GM21360 (cell line): ENCODE data around the gene TPCN1.

Experiments
- ATAC-seq: cut with Tn5 transposase; IDR thresholded peaks from one replicate; pipeline ENCODE4 v1.9.1; 2021; ENCODE audit warnings: mild to moderate bottlenecking, moderate library complexity; ENCODE audit not compliant: unreplicated experiment

TPCN1 gene

DNA sequence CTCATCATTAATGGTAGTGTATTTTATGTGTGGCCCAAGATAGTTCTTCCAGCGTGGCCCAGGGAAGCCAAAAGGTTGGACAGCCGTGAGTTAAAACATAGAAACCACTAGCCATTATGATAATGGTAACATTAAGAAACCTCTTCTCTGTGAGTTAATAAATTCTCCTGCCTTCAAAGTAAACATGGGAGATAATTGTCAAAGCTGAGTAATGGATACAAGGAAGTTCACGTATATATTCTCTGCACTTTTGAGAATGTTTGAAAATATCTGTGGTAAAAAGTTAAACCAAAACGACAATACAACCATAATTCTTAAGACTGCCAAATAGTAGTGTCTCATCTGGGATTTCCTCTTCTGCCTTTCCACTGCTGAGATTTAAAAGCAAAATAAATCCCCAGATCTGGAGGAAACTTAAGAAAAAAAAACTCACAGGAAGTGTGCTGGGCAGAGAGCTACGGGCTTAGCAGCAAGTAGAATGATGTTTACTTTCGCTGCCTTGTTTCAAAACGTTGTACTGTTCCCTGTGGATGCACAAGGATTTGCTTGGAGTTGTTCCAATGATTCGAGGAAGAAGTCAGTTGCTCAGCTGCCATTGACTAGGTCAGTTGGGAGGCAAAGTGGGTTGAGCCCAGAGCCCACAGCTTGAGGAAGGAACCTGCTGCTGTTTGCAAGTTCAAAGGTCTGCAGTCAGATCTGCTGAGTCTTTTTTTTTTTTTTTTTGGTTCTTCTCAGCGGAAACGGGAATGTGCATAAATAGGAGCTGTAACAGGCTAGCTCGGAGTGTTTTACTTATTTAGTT is 1.7 kb downstream of the TPCN1 start:
- no peak for ATAC-seq

DNA sequence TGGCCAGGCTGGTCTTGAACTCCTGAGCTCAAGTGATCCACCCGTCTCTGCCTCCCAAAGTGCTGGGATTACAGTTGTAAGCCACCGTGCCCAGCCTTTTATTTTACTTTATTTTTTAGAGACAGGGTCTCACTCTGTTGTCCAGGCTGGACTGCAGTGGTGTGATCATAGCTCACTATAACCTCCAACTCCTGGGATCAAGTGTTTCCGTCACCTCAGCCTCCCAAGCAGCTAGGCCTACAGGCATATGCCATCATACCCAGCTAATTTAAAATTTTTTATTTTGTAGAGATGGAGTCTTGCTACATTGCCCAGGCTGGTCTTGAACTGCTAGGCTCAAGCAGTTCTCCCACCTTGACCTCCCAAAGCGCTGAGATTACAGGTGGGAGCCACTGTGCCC is 3.7 kb downstream of the TPCN1 start:
- no peak for ATAC-seq

DNA sequence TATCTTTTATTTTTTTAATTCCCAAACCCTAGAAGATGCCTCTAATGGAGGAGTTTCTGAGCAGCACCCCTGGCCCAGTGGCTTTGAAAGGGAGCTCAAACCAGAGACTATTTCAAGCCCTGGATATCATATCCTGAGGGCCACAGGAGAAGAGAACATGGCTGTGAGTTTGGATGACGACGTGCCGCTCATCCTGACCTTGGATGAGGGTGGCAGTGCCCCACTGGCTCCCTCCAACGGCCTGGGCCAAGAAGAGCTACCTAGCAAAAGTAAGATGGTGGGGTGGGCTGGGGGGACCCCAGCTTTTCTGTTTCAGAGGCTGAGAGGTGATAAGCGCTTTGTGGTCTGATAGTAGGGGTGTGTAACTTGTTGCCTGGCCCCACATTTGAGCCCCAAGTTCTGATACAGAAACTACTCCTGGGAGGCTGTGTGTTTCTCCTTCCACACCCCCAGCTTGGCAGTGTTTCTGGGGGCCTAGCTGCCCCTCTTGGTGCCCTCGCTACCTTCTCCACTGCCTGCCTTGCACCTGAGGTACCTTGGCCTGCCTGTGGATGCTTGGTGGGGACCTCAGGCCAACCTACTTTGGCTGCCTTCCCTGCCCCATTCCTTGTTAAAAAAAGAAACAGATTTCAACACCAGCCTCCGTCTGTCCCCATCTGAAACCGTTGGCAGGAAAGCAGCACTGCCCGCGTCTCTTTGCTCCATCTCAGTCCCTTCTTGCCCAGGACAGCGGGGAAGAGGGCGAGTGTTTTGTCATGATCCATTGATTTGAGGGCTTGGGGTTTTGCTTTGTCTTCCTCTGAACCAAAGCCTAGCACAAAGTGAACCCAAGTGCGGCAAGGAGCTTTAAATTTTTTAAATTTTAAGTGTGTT is 5.7 kb downstream of the TPCN1 start:
- no peak for ATAC-seq

DNA sequence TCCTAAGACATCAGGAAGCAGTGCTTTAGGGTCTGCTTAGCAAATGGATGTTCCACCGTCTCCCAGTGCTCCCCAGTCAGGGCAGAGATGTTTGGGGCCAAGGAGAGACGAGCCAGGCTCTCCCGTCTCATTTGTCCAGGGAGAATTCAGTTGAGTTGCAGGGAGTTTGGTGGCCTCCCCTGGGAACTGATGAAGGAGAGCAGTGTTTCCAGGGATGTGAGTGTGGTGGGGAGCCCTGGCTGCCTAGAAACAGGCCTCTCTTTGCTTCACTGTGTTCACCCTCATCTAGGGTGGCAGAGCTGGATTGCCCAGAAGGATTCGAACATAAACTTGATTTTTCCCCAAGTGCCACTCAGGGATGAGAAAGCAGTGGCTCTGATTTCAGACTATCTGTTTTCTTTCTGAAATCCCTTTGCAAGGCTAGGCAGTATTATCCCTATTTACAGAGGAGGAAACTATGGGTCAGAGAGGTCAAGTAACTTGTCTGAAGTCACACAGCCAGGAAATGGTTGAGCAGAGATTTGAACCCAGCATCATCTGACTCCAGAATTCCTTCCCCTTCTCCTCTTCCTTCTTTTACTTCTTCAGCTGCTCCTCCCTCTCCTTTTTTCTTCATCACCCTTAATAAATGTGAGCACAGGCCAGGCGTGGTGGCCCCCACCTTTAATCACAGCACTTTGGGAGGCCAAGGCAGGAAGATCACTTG is 6.6 kb downstream of the TPCN1 start:
- no peak for ATAC-seq

DNA sequence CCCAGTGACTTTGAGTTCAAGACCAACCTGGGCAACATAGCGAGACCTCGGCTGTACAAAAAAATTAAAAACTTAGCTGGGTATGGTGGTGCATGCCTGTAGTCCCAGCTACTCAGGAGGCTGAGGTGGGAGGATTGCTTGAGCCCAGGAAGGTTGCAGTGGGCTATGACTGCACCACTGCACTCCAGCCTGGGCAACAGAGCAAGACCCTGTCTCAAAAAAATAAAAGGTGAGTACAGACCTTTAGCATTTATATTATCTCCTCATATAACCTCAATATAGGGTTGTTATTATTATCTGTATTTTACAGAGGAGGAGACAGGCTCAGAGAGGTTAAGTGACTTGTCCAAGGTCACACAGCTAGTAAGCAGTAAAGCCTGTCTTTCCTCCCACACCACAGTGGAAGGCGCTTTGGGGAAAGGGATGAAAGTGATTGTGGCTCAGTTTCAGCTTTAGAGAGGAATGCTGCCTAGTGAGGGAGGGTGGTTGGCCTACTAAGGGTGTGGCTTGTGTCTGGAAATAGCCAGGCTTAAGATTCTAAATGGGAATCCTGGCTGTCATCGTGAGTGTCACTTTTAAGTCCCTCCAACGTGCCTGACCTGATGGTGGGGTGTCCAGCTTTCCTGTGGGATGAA is 7.2 kb downstream of the TPCN1 start:
- ATAC-seq = no peak

DNA sequence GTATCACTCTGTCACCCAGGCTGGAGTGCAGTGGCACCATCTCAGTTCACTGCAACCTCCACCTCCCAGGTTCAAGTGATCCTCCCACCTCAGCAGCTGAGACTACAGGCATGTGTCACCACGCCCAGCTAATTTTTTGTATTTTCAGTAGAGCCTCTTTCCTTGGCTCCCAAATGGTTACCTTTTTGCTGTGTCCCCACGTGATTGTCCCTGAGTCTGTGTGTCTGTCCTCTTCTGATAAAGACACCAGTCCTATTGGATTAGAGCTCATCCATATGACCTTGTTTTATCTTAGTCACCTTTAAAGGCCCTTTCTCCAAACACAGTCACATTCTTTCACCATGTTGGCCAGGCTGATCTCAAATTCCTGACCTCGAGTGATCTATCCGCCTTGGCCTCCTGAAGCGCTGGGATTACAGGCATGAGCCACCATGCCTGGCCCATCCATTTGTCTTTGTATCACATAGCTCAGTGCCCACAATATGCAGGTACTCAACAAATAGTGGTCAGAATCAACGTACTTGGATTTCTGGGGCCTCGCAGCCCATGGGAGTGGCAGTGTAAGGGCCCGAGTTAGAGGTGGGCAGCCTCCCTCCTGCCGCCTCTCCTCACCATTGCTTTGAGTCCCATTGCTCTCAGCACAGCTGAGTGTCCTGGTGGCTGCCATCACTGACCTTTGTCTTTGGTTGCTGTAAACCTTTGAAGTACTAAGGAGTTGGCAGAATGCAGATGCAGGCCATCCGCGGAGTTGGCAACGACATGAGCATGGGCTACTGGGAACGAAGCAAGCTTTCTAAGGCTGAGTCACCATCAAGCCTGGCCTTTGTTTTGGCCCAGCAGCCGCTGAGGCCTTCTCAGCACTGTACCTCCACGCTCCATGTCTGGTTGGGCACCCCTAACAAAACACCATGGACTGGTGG is 9.3 kb downstream of the TPCN1 start:
- ATAC-seq = peak; percentile 11

DNA sequence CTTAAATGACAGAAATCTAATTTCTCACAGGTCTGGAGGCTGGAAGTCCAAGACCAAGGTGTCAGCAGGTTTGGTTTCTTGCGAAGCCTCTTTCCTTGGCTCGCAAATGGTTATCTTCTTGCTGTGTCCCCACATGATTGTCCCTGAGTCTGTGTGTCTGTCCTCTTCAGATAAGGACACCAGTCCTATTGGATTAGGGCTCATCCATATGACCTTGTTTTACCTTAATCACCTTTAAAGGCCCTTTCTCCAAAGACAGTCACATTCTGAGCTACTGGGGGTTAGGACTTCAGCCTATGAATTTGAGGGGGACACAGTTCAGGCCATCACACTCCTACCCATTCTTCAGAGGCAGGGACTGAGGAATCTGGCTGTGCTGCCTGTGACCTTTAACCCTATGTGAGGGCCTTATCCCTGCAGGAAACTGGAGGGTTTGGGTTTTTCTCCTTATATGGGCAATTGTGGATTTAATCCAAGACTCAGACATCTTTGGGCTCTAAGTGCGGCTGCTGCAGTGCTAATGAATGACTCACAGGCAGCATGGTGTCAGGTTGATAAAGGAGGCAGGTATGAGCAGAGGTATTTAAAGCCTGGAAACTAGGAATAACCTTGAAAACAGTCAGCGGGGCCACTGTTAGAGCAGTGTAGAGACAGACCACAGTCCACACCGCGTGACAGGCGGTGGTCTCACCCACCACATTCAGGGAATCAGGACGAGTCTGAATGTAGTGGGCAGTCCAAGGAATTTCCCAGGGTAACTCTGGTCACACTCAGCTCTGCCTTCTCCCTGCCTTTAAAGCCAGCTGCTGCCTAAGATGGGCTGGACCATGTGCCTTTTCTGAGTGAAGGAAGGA is 10.2 kb downstream of the TPCN1 start:
- no peak for ATAC-seq

DNA sequence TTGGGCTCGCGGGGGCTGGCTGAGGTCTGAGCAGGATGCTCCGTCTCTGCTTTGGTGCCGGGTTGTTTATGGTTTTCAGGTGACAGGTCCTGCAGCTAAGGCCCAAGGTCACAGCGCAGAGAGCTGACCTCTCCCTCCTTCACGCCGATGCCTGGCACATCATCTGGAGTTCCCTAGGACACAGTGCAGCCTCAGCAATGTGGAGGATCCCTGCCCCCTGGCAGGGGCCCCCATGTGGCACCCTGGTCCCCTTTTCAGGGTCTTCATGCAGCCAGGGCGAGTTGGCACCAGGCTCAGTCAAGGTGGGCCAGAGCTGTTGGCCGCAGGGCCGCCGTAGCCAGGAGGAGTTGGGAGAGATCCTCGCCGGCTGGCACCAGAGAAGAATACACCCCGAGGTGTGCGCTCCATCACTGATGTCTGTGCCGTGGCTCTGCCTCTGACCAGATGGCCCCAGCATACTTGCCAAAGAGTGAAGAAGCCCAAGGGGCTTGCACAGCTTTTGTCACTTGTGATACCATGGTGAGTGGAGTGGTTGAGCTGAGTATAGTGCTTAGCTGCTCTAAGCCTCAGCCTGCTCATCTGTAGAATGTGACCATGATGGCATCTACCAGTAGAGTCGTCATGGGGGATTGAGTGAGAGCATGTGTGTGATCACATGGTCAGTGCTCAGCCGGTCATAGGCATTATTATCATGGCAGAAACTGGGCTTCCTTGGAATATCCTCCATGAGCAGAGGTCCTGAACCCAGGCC is 11.0 kb downstream of the TPCN1 start:
- no peak for ATAC-seq

DNA sequence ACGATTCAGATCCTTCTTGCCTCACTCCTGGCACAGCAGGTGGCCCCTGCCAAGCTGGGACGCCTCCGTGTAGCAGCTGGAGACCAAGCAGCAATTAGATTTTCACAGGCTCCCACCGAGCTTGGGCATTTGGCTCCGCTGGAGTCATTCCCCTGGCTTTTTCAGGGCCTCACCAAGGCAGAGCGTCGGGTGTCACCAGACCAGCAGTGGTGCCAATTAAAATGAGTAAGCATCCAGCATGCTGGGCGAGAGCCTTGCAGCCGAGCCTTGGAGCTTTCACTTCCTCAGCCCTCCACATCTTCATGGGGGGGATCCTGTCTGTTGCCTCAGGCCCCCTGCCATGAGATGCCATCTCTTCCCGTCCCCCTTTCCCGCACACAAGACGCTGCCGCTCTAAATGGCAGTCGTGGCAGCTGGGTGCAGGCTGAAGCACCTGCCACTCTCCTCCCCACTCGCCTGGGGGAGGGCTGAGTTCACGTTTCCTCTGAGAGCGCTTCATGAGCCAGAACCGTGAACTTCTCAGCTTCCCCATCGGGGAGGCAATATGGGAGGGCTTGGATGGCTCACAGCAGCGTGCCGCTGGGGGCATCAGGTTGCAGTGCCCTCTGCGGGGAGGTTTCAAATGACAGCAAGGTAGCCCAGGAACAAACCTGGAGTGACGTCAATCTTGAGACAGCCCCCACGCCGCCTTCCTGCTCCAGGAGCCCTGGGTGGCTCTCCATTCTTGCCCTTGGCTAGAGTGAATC is 11.7 kb downstream of the TPCN1 start:
- ATAC-seq = peak; percentile 51

DNA sequence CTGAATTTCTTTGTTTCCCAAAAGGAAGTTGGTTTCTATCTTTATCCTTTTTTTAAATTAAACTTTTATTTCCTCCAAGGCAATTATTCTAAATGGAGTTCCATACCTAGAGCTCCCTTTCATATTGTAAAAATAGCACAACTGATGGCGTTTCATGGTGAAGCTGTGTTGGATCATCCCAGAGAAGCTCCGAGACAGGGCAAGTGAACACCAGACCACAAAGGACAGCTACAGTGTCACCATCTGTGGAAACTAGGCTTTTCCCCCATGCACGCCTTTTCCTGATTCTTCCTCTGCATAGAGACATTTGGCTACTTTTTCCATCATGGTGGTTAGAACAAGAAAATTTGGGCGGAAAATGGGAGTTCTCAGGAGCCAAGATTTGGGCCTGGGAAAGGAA is 12.7 kb downstream of the TPCN1 start:
- ATAC-seq = no peak

DNA sequence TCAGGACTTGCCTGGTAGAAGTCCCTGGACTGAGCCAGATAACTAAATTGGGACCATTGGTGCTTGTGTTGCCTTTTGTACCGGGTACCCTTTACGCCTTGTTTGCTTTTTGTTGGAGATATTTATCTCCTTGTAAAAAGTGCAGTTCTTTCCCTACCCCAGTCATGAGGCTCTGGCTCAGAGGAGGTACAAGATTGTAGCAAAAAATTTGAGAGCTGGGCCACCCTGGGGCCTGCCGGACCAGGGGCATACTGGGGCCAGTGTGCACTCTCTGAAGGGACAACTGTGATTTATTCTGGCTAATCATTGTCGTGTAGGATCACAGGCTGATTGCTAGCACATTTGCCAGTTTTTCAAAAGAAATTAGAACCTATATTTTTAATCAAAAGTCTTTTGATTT is 13.2 kb downstream of the TPCN1 start:
- ATAC-seq = no peak

DNA sequence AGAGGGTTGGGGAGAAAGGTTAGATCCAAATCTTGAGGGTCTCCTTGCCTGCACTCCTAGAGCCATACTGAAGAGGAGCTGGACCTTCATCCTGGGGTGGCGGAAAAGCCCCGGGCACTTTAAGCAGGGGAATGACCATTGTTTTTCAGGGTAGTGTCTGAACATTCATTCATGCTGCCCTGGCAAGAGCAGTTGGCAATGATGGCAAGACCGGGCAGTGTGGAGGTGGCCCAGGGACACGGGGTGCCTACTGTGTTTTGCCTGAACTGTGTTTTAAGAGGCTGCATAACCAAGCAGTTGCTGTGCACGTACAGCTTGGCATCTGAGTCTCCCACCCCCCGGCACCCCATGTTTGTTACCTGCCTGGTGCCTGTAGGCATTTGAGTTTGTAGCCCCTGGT is 14.7 kb downstream of the TPCN1 start:
- no peak for ATAC-seq

DNA sequence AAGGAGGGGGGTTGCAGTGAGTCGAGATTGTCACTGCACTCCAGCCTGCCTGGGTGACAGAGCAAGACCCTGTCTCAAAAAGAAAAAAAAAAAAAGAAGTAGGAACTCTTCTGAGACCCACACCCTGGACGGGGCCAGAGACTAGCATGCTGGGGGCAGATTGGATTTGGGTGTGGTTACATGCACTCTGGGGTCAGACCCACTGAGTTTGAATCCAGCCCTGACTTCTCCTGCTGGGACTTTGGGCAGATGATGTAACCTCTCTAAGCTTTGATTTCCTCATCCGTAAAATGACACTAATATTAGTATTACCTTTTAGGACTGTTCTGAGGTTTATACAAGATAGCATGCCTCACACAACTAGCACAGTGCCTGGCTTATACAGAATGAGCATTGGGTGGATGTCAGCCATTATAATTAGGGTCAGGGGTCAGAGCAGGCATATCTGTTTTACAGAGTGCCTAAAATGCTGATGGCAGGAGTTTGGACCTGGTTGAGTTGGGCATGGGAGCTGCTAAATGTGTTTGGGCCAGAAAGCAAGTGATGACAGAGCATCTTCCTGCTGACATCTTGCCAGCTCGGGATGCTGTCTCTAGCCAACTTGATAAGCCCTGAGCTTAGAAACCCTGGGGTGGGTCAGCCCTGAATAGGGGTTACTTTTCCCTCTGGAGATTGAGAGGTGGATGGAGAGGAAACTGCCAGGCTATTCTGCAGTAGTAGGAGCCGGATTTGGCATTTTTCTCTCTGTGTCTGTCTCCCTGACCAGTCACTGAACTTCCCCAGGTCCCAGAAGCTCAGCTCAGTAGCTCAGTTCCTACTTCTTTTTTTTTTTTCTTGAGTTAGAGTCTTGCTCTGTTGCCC is 15.5 kb downstream of the TPCN1 start:
- no peak for ATAC-seq

DNA sequence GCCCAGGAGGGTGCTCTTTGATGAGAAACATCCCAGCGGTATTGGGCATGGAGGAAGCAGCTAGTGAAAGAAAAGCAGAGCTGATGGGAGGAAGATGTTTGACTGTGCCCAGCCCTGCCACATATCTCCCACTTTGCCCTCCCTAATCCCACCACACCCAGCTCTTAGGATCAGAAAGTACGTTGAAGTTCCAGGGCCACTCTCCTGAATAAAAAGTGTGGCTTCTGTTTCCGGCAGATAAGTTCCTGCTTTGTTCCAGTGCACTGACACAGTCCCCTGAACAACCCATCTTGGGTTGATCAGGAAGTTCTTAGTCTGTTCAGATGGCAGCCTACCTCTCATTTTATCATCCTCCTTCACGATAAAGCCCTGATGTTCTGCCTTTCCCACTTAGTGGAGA is 16.5 kb downstream of the TPCN1 start:
- ATAC-seq = no peak

DNA sequence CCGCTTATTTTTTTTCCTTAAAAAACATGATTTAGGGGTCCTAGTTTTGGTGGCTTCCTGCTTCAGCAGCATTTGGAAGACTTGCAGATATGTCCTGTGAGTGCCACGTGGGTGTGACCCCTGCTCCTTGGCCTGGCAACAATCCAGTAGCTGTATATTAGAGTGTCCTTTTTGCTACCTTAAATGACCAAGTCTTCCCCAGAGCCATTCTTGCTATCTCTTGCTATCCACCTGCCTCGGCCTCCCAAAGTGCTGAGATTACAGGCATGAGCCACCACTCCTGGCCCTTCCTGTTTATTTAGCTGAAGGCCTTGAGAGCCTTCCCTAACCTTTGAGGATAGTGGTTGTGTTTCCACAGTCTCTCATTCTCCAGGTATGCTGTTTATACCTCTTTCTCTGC is 17.0 kb downstream of the TPCN1 start:
- ATAC-seq = no peak

DNA sequence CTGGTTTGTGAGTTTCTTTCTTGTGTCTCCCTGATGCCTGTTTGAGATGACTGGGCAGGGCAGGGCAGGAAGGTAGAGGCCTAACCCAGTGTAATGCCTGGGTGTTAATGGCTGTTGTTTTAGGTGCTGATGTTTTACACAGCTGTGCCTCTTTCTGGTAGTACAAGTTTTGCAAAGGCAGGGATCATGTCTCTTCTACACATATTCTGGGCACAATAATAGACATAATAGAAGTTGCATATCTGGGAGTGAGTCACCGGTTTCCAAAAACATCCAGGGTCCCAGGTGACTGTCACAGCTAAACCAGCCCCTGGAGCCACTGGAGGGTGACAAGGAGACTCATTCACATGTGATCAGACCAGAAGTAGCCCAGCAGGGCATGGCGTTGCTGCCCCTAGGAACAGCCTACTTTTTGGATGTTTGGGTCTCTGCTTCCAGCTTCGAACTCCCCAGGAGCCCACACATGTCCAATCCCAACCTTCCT is 18.1 kb downstream of the TPCN1 start:
- ATAC-seq = no peak
